Muscle of back (tissue), 11 donors: ENCODE measurements around the gene CUEDC1. TPM values are rescaled to one million over a fixed set of nuclear protein-coding genes. Genes with fewer than 3 reads are reported as not detected.
A peak's percentile ranks its signal among the peaks of the same experiment; 100 is the strongest.
"Not testable (repeated sequence)": the region's sequence is repeated elsewhere in the genome, so short reads cannot be mapped to it uniquely, and the experiment has no call there.

Experiments
- DNase-seq, 3 donors: peaks; one replicate each; pipeline versions ENCODE4 v3.0.0 to v3.0.0-alpha.2; 2013
- polyA plus RNA-seq, 10 donors: library from polyadenylated mRNA; unstranded; fragments of 120-200 nt; gene quantifications; one replicate each; pipeline ENCODE4 v1.2.1, GENCODE V29; 2013; ENCODE audit not compliant: insufficient read length in 10 of 10

Gene CUEDC1
- polyA plus RNA-seq, 10 donors = 42.2 to 57.2 (median 47.8) TPM

GRCh38 chr17:57864273-57864672, 90.9 kb downstream of the CUEDC1 start:
- DNase-seq = no peak

- DNase-seq = peak in 2 of 3 donors; percentile 42 to 74
Observed at GRCh38 chr17:57862694-57863667, 92.2 kb downstream of the CUEDC1 start.

- peak in 2 of 3 donors; percentile 59 to 80 for DNase-seq
Observed at GRCh38 chr17:57861790-57862693, 93.2 kb downstream of the CUEDC1 start.

GRCh38 chr17:57861000-57861789, 94.0 kb downstream of the CUEDC1 start:
- DNase-seq = peak in 1 of 3 donors; percentile 70

- DNase-seq = peak in 1 of 3 donors; percentile 11
Observed at GRCh38 chr17:57860414-57860999, 94.7 kb downstream of the CUEDC1 start.

- no peak for DNase-seq
Observed at GRCh38 chr17:57859601-57860413, 95.4 kb downstream of the CUEDC1 start.

GRCh38 chr17:57858838-57859237, 96.4 kb downstream of the CUEDC1 start:
- DNase-seq = no peak

GRCh38 chr17:57856792-57857620, 98.2 kb downstream of the CUEDC1 start:
- DNase-seq = no peak

- no peak for DNase-seq
Observed at GRCh38 chr17:57855391-57856035, 99.7 kb downstream of the CUEDC1 start.

- no peak for DNase-seq
Observed at GRCh38 chr17:57853695-57854094, 101.5 kb downstream of the CUEDC1 start.

- no peak for DNase-seq
Observed at GRCh38 chr17:57852955-57853328, 102.3 kb downstream of the CUEDC1 start.

- peak in 1 of 3 donors; percentile 11 for DNase-seq
Observed at GRCh38 chr17:57852092-57852954, 102.9 kb downstream of the CUEDC1 start.

GRCh38 chr17:57849874-57850754, 105.1 kb downstream of the CUEDC1 start, which contains the start of gene MRPS23:
Gene MRPS23 (minus strand): TSS chr17:57850044. CDS start chr17:57850010, 34 bp downstream.
- DNase-seq = peak; percentile 98 to 99 (median 99)

- DNase-seq = no peak
Observed at GRCh38 chr17:57849163-57849873, 105.9 kb downstream of the CUEDC1 start.

GRCh38 chr17:57846056-57846945, 108.9 kb downstream of the CUEDC1 start:
- not testable (repeated sequence) for DNase-seq
